ENCODE results near the gene POLR2M.
A peak's percentile ranks its signal among the peaks of the same experiment; 100 is the strongest.

Gene POLR2M

DNA sequence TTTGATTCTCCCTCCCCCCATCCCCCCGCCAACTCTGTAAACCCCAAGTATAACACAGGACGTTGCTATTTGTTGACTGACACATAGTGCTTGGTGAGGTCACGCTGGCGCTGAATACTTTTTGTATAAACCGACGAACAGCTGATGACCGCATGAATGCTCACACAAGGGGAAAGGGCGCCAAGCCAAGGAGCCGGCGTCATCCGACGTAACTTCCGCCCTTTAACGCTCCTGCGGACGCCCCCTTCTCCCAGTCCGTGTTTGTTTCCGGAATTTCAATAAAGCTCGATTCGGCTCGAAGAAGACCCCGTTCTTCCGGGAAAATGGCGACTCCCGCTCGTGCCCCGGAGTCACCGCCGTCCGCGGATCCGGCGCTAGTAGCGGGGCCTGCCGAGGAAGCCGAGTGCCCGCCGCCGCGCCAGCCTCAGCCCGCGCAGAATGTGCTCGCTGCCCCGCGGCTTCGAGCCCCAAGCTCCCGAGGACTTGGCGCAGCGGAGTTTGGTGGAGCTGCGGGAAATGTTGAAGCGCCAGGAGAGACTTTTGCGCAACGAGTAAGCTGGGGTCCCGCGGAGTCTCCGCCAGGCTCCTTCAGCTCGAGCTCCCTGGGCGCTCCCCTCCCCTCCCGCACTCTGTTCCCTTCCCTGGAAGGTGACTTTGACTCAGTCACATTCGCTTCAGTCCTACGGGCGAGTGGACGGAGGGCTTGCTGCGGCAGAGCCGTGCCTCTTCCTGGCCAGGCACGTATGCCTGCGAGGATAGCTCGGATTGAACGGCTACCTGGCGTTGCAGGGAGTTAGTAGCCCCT lies at the start of gene POLR2M:
POLR2M (plus strand) TSS at position 310 of the 805 bp plus-strand sequence; CDS start at position 439, 129 bp downstream.
- peak; percentile 84 for FAIRE-seq

- FAIRE-seq = no peak
These were observed 48.9 kb upstream of the POLR2M start for GRCh38 chr15:57657619-57658018.

DNA sequence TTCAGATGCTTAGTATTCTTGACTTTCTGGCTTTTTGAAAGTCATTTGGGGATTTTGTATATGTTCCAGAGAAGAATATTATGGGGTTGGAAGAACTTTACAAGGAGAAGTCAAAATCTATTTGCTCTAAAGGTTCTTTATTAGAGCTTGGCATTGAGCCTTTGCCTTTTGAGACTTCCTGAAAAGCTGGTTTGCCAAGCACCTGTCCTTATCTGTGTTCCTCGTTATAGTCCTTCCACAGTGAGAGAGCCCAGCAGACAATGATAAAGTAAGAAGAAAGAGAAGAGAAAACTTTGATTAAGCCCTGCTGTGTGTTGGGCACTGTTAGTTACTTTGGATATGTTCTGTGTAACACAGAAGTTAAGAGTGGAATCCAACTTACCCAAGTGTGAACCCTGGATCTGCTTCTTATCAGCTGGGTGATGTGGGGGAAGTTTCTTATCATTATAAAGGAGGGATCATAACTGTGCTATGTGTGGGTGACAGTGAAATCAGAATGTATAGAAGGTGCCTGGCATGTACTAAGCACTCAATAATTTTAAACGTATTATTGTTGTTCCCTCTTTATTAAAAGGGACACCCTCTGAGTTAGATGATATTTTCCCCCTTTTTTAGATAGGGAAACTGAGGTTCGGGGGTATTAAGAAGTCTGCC lies 44.3 kb upstream of the POLR2M start:
- FAIRE-seq = no peak

GRCh38 chr15:57662802-57663201 lies 43.7 kb upstream of the POLR2M start:
- no peak for FAIRE-seq

DNA sequence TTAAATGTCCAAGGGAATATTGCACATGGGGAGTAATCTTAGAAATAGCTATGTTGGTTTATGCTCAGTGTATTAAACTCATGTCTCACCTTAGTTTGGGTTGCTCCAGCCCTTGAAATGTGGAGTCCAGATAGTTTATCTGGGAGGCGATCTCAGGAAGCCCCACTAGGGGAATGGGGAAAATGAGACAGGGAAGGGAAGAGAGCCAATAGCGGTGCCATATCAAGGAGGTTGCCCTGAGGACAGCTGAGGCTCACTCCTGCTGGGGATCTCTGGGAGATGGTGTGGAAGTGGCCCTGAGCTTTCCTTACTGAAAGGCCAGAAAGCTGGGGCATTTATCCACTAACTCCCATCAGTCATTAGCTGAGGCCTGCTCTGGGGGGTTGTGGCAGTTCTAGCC lies 43.3 kb upstream of the POLR2M start:
- no peak for FAIRE-seq

DNA sequence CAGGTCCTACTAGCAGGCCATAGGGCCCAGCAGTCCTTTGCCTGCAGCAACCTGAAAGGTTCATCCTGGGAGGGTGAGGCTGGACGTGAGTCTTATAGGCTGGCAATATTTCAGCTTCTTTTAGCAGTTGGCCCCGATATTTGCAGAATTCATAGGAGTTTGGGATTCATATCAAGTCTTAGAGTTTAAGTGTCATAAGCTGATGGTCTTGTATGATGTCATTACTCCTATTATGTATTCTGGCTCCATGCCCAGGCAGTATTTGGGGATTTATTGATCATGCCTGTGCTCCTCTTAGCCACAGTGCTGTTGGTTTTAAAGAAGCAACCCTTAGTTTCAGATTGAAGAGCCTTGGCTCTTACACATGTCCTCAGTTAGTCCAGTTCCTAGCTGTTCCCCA lies 41.3 kb upstream of the POLR2M start:
- no peak for FAIRE-seq

GRCh38 chr15:57665939-57666338 lies 40.6 kb upstream of the POLR2M start:
- FAIRE-seq = no peak

- FAIRE-seq = peak; percentile 93
These were observed 39.2 kb upstream of the POLR2M start for GRCh38 chr15:57667171-57667849.

- FAIRE-seq = no peak
These were observed 38.5 kb upstream of the POLR2M start for GRCh38 chr15:57668016-57668415.

GRCh38 chr15:57671636-57672035 lies 34.9 kb upstream of the POLR2M start:
- FAIRE-seq = peak; percentile 12

DNA sequence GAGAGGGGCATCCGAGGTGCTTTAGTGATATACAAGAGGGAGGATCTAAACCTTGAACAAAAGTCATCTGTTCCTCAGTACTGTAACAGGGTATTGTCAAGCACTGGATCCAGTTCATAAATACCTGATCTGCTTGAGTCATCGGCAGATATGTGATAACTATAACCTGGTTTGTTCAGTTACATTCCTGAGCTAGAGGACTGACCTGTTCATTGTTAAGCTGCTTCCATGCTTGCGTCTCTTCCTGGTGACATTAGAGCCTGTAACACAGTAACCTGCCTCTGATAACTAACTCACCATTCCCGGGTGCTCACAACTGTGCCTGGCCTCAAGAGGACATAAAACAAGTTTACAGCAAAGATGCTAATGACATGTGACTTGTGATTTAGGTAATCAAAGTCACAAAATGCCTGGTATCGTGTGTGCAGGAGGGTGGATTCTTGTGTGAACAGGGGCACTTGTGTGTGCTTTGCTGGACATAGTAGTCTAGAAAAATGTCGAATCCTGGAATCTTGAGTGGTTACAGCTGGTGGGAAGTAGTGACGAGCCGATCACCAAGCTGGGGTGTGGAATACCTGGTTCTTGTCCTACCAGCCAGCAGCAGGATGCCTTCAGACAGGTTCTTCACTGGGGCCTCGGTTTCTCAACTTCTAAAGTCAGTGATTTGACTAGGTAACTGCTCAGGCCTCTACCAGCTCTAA lies 30.9 kb upstream of the POLR2M start:
- no peak for FAIRE-seq

DNA sequence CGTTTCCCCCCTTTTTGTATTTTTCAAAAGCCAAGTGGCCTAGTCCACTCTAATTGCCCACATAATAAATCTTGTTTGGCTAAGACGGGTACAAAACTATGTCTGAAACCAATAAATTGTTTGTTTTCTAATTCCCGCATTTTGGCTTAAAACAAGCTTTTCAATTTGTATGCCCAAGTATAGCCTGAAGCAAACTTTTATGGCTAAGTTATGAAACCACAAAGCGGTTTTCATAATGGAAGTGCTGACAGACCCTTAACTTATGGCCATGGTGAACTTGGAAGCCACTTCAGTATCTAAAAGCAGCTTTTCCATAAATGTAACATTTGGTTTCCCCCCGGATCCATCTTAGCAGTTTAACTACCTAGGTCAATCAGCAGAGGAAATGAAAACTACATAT lies 29.9 kb upstream of the POLR2M start:
- FAIRE-seq = no peak

DNA sequence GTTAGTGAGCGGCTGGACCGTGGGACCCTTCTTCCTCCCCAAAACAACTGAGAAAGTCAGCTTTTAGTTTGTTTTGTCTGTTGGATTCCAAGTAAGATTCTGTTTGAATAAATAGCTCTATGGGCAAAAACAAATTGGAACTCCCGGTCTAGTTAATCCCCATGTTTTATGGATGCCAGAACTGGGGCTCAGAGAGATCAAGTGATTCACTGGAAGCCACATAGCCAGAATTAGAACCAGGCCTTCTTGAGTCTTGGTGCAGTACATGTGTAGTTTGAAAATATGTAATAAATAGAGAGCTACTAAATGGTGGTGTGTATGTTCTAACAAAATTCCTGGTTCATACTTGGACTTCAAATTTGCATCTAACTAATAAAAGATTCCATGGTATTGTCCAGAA lies 29.3 kb upstream of the POLR2M start:
- FAIRE-seq = no peak

DNA sequence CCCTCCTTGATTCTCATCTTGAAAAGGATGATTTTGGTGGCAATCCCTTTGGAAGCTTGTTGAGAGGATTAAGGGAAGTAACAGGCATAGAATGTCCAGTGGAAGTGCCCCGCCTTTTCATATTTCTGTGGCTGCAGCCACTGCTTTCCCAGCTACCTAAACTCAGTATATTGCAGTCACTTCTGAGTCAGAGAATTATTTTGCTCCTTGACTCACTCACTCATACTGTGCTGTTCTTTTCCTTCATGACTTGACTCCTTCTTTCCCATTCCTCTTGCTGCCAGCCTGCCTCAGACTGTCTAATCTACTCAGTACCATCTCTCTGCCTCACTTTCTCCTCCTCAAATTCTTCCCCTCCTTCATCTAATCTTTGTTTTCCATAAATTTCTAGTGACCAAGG lies 26.5 kb upstream of the POLR2M start:
- FAIRE-seq = no peak

DNA sequence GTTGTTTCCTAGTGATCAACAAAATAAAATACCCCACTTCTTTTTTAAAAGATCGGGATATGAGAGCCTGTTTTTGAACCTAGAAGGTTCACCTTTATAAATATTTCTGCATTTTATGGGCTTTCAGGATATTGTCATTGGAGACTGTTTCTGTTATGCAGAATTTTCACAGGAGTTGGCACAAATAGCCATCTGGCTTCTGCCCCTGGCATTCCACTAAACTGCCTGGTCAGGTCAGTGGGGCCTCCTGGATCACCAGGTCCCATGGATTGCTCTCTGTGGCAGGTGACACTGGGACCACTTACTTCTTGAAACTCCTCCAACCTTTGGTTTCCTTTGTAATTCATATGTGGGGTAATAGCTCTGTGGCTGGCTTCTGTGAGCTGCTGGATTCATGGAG lies 25.5 kb upstream of the POLR2M start:
- FAIRE-seq = no peak

- FAIRE-seq = no peak
These were observed 23.0 kb upstream of the POLR2M start for GRCh38 chr15:57683481-57683880.

GRCh38 chr15:57684491-57685151 lies 21.9 kb upstream of the POLR2M start:
- FAIRE-seq = no peak

- peak; percentile 72 for FAIRE-seq
These were observed 21.0 kb upstream of the POLR2M start for GRCh38 chr15:57685306-57686095.

DNA sequence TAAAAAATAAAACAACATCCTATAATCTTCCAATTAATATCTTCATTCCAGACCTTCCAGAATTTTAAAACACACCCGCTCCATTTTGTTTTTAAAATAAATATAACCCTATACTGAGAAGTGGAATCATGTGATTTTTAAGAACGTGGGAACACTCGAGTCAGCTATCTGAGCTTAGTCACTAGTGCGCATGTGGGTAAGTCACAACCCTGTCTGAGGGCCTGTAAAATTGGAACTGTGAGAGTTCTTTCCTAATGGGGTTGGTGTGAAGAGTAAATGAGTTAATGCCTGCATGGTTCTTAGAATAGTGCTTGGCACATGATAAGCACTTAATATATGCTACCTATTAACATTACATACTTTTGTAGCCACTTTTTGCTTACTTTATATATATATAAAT lies 19.9 kb upstream of the POLR2M start:
- FAIRE-seq = no peak

DNA sequence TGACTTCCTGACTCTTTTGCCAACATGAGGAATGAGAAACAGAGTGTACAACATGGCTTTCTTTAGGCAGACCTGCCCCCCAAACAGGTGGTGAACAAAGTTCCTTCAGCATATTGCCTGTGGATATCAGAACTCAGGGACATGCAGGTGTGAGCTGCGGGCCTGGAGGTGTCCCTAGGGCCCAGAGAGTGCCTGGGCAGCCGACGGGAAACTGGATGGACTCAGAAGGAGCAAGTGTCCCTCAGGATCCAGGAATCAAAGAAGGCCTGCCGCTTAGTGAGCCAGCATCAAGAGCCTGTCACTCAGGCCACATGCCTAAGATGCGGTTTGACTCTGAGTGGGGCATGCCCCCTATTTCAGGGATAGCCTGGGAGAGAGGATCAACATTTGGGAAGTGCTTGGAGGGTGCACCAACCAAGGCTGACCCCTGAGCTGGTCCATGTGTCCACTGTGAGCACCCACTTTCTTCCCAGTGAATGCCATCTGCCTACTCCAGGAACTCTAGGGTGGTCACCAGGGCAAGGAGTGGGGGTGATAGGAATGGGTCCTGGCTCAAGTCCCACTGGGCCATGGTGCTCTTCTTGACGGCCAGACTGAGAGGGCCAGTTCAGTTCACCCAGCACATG lies 16.1 kb upstream of the POLR2M start:
- FAIRE-seq = no peak

GRCh38 chr15:57691082-57691481 lies 15.4 kb upstream of the POLR2M start:
- FAIRE-seq = no peak

All from endometrium (tissue), 2 donors.